ENCODE data around the gene OTOG.

DNA sequence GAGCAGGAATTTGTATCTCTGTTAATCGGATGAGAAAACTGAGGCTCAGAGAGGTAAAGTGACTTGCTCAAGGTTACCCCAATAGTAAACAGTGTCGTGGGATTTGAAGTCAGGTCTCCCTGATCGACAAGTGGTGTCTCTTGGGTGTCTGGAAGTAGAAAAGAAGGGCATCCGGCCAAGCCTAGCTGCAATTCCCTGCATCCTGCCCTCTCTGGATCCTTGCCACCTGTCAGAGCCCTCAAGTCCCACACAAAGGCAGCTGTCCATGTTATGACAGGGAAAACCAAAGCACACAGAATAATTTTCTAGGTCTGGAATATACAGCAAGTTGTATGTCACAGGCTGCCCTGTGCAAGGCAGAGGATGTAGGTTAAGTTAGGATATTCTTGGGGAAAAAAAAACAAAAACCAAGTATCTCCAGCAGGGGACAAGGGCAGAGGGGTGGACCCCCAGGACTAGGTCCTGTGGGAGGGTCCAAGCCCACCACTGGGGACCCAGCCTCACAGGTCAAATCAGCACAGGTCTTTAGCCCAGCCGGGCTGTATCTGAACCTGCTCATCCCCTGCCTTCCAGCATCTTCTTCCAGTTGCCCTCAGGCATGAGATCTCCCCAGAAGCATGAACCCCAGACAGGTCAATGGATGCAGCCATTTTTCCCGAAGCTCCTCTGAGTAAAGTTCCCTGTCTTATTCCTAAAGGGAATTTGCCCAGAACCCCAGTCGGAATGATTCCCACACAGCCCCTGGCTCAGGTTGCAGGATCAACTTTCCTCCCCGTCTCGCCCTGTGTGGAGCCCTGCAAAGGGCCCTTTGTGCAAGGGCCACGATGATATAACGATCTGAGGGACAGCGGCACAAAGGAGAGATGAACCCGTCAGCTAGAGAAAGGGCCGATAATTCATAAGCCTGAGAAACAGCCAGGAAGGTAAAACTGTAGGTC lies 17.9 kb upstream of the OTOG start:
- TF ChIP-seq CTCF (conservative IDR thresholded peaks at IDR 0.05 in 1 of 2, IDR thresholded peaks at IDR 0.05 in 1 of 2; ENCODE audit: extremely low read depth in 1 of 2, insufficient read depth in 1 of 2, low read depth in 1 of 2, low read length in 2 of 2) (no peak), EZH2 (IDR thresholded peaks at IDR 0.05; ENCODE audit: borderline replicate concordance, low read length) (no peak)
